Measurements from ENCODE around the gene STMN3. TPM values are rescaled to one million over a fixed set of nuclear protein-coding genes. Genes with fewer than 3 reads are reported as not detected.

Gene STMN3
- total and polyA plus RNA-seq, 10 of the 15 experiments (the other 5 are each of a cell fraction or from before 2014, with no cell fraction given), result 0.09 to 3.6 (median 1.4) TPM; not detected in 1

DNA sequence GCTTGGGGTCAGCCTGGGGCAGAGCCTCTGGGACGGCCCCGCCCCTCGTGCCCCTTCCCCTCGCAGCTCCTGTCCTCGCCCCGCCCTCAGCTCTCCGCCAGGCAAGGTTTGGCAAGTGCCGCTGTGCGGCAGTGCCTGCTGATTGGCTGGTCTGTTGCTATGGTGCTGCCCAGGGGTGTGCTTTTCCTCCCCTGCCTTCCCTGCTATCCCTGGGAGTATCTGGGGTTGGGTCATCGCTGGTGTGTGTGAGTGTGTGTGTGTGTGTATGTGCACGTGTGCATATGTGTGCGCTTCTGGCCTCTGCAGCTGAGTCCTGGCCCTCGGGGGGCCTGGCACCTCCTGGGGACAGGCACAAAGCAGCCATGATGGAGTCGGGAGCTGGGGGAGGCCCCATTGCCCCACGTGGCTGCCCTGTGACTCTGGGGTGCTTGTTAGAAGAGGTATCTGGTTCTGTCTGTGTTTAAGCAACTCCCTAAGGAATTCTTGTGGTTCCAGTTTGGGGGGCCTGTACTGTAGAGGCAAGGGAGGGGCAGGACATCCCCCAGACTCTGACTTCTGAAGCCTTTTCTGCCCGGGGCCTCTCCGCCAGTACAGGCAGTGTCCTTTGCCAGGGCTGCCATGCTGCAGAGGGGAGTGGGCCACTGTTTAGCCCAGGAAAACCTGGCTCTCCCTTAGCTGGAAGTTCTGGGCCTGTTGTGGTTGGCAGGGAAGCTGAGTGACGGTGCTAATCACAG lies 11.8 kb upstream of the STMN3 start:
- 77% methylated on average over 14 of the region's 18 CpGs for WGBS (ENCODE audit: insufficient coverage, insufficient replicate concordance, low lambda C conversion rate, missing lambda C conversion rate)
- Histone ChIP-seq H3K79me2 (ENCODE audit: control insufficient read depth, insufficient read depth, low read length) (no peaks in the 10 kb centered on the region), H3K27ac (ENCODE audit: control insufficient read depth, insufficient read depth) (no peak overlapping the region), H3K4me3 (no peak overlapping the region), H4K20me1 (ENCODE audit: control insufficient read depth, insufficient read depth) (no peaks in the 10 kb centered on the region), H3K36me3 (ENCODE audit: control insufficient read depth in 2 of 2, insufficient read depth in 2 of 2, low read length in 1 of 2) (peaks cover 8 to 18% of the 10 kb centered on the region in 2 experiments; a peak in 3 of 4 replicates), H2AFZ (ENCODE audit: control insufficient read depth, low read depth, low read length) (no peak overlapping the region), H3K9me3 (replicated peaks; ENCODE audit: control insufficient read depth, insufficient read depth, low read length) (no peaks in the 10 kb centered on the region), H3K27me3 (replicated peaks in 1 of 2; ENCODE audit: control insufficient read depth in 2 of 2, insufficient read depth in 2 of 2, low read length in 1 of 2) (no peaks in the 10 kb centered on the region), H3K4me2 (ENCODE audit: control insufficient read depth, insufficient read depth) (no peak overlapping the region), H3K4me1 (ENCODE audit: control insufficient read depth, insufficient read depth, low read length) (no peaks in the 10 kb centered on the region), H3K9ac (ENCODE audit: control insufficient read depth, insufficient read depth, low read length) (no peak overlapping the region)
- intact Hi-C loops (cut with micrococcal nuclease; ENCODE audit: unreplicated experiment), result no loop called here
- no peak for DNase-seq (ENCODE audit: low read depth, low spot score)
- POLR2A ChIA-PET, result no interaction called here
- in situ Hi-C loops (cut with MboI), result no loop called here
- no peak for TF ChIP-seq ZNF274 (IDR thresholded peaks at IDR 0.05; ENCODE audit: insufficient read depth, insufficient read length)
- TF ChIP-seq, protein P1, sequence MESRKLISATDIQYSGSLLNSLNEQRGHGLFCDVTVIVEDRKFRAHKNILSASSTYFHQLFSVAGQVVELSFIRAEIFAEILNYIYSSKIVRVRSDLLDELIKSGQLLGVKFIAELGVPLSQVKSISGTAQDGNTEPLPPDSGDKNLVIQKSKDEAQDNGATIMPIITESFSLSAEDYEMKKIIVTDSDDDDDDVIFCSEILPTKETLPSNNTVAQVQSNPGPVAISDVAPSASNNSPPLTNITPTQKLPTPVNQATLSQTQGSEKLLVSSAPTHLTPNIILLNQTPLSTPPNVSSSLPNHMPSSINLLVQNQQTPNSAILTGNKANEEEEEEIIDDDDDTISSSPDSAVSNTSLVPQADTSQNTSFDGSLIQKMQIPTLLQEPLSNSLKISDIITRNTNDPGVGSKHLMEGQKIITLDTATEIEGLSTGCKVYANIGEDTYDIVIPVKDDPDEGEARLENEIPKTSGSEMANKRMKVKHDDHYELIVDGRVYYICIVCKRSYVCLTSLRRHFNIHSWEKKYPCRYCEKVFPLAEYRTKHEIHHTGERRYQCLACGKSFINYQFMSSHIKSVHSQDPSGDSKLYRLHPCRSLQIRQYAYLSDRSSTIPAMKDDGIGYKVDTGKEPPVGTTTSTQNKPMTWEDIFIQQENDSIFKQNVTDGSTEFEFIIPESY (IDR thresholded peaks at IDR 0.05), result no peak
- TF ChIP-seq NFXL1 (IDR thresholded peaks at IDR 0.05; ENCODE audit: borderline replicate concordance), result peak; percentile 55; the same call in 1 of the 2 replicates
- TF ChIP-seq TARDBP (IDR thresholded peaks at IDR 0.05; ENCODE audit: borderline replicate concordance), result no peak
- ATAC-seq, result no peak
- no peak for FAIRE-seq
- CTCF ChIA-PET, result no interaction called here
- SMC1A ChIA-PET (ENCODE audit: uncharacterized antibody, unreplicated experiment), result no interaction called here
- RAD21 ChIA-PET (ENCODE audit: unreplicated experiment), result no interaction called here
- no TSS peak for BruUV-seq (replicated peaks)
